GM12875 (cell line): ENCODE measurements around the gene LCE3A.

Experiments used
- H3K4me3 ChIP-seq: one replicate; pipeline ENCODE4 v1.5.1; 2011; ENCODE audit warnings: low read depth, low read length, control low read depth
- TF ChIP-seq, protein P1 (sequence below): IDR thresholded peaks from 2 replicates; pipeline ENCODE4 v1.5.1; 2011; ENCODE audit warnings: low read depth, mild to moderate bottlenecking, control low read depth, inconsistent platforms, low read length, moderate library complexity, borderline replicate concordance; ENCODE audit not compliant: insufficient read depth

Gene LCE3A

DNA sequence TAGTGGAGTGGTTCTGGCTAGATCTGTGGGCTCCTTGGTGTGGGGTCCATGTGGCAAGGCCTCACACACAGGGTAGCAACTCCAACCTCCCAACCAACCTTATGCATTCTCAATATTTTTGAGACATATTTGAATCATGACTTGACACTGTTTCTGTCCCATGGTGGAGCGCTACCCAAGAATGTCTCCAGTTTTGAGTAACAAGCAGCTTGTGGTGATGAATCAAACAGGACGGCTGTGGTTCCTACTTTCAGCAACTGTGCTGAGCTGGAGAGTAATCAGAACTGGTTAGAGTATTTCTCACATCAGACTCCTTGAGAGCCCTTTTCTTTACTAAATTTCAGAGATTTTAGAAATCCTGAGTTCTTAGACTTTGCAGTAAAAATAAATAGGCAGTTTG lies 45.7 kb downstream of the LCE3A start:
- no peak overlapping the region for H3K4me3 ChIP-seq
- TF ChIP-seq, protein P1, sequence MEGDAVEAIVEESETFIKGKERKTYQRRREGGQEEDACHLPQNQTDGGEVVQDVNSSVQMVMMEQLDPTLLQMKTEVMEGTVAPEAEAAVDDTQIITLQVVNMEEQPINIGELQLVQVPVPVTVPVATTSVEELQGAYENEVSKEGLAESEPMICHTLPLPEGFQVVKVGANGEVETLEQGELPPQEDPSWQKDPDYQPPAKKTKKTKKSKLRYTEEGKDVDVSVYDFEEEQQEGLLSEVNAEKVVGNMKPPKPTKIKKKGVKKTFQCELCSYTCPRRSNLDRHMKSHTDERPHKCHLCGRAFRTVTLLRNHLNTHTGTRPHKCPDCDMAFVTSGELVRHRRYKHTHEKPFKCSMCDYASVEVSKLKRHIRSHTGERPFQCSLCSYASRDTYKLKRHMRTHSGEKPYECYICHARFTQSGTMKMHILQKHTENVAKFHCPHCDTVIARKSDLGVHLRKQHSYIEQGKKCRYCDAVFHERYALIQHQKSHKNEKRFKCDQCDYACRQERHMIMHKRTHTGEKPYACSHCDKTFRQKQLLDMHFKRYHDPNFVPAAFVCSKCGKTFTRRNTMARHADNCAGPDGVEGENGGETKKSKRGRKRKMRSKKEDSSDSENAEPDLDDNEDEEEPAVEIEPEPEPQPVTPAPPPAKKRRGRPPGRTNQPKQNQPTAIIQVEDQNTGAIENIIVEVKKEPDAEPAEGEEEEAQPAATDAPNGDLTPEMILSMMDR, result no peak
